ENCODE data around the gene STK32B. TPM values are rescaled to one million over a fixed set of nuclear protein-coding genes. Genes with fewer than 3 reads are reported as not detected.

Gene STK32B
- total and polyA plus RNA-seq, 12 donors = 0.16 to 6.8 (median 0.52) TPM

GRCh38 chr4:5024673-5025072 lies 26.6 kb upstream of the STK32B start:
- Histone ChIP-seq H3K9me3 (replicated peaks in 1 of 3) (no peaks in the 10 kb centered on the region), H3K27me3 (peaks cover 3% of the 10 kb centered on the region), H3K4me3 (no peak overlapping the region), H3K27ac (no peak overlapping the region), H3K4me1 (replicated peaks in 1 of 2) (no peaks in the 10 kb centered on the region), H3K36me3 (replicated peaks in 1 of 2) (no peaks in the 10 kb centered on the region)
- TF ChIP-seq, protein P1, sequence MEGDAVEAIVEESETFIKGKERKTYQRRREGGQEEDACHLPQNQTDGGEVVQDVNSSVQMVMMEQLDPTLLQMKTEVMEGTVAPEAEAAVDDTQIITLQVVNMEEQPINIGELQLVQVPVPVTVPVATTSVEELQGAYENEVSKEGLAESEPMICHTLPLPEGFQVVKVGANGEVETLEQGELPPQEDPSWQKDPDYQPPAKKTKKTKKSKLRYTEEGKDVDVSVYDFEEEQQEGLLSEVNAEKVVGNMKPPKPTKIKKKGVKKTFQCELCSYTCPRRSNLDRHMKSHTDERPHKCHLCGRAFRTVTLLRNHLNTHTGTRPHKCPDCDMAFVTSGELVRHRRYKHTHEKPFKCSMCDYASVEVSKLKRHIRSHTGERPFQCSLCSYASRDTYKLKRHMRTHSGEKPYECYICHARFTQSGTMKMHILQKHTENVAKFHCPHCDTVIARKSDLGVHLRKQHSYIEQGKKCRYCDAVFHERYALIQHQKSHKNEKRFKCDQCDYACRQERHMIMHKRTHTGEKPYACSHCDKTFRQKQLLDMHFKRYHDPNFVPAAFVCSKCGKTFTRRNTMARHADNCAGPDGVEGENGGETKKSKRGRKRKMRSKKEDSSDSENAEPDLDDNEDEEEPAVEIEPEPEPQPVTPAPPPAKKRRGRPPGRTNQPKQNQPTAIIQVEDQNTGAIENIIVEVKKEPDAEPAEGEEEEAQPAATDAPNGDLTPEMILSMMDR (IDR thresholded peaks at IDR 0.05) = no peak
- TF ChIP-seq POLR2A (IDR thresholded peaks at IDR 0.05) = no peak
- peak in 1 of 7 donors; percentile 17 for DNase-seq
- WGBS, 4 donors = 68 to 82% (median 70%) methylated on average over 5 to 6 of the region's 6 CpGs
- intact Hi-C loops (cut with DNase I) = no loop called here

- 74 to 84% (median 81%) methylated on average over 3 of the region's 3 CpGs for WGBS, 4 donors
- H3K27me3 ChIP-seq = no peaks in the 10 kb centered on the region
- DNase-seq = peak in 1 of 7 donors; percentile 1
- H3K4me3 ChIP-seq = no peak overlapping the region
- no peaks in the 10 kb centered on the region for H3K4me1 ChIP-seq (replicated peaks in 1 of 2)
- intact Hi-C loops (cut with DNase I) = no loop called here
- no peaks in the 10 kb centered on the region for H3K9me3 ChIP-seq (replicated peaks in 1 of 3)
- H3K27ac ChIP-seq = no peak overlapping the region
- TF ChIP-seq, protein P1 (IDR thresholded peaks at IDR 0.05) = no peak
- TF ChIP-seq POLR2A (IDR thresholded peaks at IDR 0.05) = no peak
- H3K36me3 ChIP-seq (replicated peaks in 1 of 2) = no peaks in the 10 kb centered on the region
These were observed 24.9 kb upstream of the STK32B start for GRCh38 chr4:5026371-5026770.

GRCh38 chr4:5027346-5027745 lies 23.9 kb upstream of the STK32B start:
- Histone ChIP-seq H3K4me1 (replicated peaks in 1 of 2) (no peaks in the 10 kb centered on the region), H3K4me3 (no peak overlapping the region), H3K36me3 (replicated peaks in 1 of 2) (no peaks in the 10 kb centered on the region), H3K27ac (no peak overlapping the region), H3K27me3 (no peaks in the 10 kb centered on the region), H3K9me3 (replicated peaks in 1 of 3) (no peaks in the 10 kb centered on the region)
- intact Hi-C loops (cut with DNase I) = no loop called here
- DNase-seq = no peak
- TF ChIP-seq POLR2A (IDR thresholded peaks at IDR 0.05) = no peak
- TF ChIP-seq, protein P1 (IDR thresholded peaks at IDR 0.05) = no peak

DNA sequence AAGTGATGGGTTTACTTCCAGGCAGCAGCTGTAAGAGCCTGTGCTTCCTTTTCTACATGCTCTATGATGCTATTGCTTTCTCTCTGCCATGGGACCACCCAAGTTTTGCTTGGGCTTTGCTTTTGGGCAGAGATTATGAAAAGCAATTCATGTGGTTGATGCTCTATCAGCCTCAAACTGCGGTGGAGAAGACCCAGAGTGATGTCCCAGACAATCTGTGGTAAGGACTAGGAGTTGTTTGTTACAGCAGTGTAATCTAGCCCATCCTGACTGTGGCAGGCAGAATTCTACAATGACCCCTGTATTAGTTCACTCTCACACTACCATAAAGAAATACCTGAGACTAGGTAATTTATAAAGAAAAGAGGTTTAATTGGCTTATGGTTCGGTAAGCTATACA lies 22.8 kb upstream of the STK32B start:
- H3K27me3 ChIP-seq = no peaks in the 10 kb centered on the region

More for the DNA sequence above, 22.8 kb upstream of the STK32B start:
- H3K4me1 ChIP-seq (replicated peaks in 1 of 2) = no peaks in the 10 kb centered on the region
- no peak overlapping the region for H3K27ac ChIP-seq
- no peaks in the 10 kb centered on the region for H3K36me3 ChIP-seq (replicated peaks in 1 of 2)
- H3K4me3 ChIP-seq = no peak overlapping the region
- no peak for DNase-seq
- no peaks in the 10 kb centered on the region for H3K9me3 ChIP-seq (replicated peaks in 1 of 3)
- no peak for TF ChIP-seq POLR2A (IDR thresholded peaks at IDR 0.05)
- TF ChIP-seq, protein P1 (IDR thresholded peaks at IDR 0.05) = no peak
- intact Hi-C loops (cut with DNase I) = no loop called here
- 85 to 92% (median 87%) methylated on average over 2 of the region's 2 CpGs for WGBS, 4 donors
